Liver (tissue), 3 donors: ENCODE results near the gene DIP2C.

Source experiments
- TAF1 ChIP-seq: conservative IDR thresholded peaks from 2 replicates; pipeline ENCODE4 v1.6.1; 2016; ENCODE audit warnings: antibody characterized with exemption, mild to moderate bottlenecking
- TF ChIP-seq, protein P1 (sequence below): fragments of 150-350 bp; IDR thresholded peaks from 2 replicates; pipeline ENCODE4 v1.5.1; 2017; ENCODE audit warnings: improper control_type of control experiment, low read depth, low read length; ENCODE audit not compliant: missing input control
- TF ChIP-seq, protein P2 (sequence below): IDR thresholded peaks from 2 replicates; pipeline ENCODE4 v1.6.1; 2016; ENCODE audit warnings: antibody characterized with exemption, mild to moderate bottlenecking
- TF ChIP-seq, protein P3 (sequence below): IDR thresholded peaks from 2 replicates; pipeline ENCODE4 v1.6.1; 2016; ENCODE audit warnings: antibody characterized with exemption
- donor health status: healthy.
- donor health status: healthy.

GRCh38 chr10:386771-387592, 302.5 kb downstream of the DIP2C start:
- TF ChIP-seq, protein P1, sequence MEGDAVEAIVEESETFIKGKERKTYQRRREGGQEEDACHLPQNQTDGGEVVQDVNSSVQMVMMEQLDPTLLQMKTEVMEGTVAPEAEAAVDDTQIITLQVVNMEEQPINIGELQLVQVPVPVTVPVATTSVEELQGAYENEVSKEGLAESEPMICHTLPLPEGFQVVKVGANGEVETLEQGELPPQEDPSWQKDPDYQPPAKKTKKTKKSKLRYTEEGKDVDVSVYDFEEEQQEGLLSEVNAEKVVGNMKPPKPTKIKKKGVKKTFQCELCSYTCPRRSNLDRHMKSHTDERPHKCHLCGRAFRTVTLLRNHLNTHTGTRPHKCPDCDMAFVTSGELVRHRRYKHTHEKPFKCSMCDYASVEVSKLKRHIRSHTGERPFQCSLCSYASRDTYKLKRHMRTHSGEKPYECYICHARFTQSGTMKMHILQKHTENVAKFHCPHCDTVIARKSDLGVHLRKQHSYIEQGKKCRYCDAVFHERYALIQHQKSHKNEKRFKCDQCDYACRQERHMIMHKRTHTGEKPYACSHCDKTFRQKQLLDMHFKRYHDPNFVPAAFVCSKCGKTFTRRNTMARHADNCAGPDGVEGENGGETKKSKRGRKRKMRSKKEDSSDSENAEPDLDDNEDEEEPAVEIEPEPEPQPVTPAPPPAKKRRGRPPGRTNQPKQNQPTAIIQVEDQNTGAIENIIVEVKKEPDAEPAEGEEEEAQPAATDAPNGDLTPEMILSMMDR, result no peak
- TF ChIP-seq, protein P2, sequence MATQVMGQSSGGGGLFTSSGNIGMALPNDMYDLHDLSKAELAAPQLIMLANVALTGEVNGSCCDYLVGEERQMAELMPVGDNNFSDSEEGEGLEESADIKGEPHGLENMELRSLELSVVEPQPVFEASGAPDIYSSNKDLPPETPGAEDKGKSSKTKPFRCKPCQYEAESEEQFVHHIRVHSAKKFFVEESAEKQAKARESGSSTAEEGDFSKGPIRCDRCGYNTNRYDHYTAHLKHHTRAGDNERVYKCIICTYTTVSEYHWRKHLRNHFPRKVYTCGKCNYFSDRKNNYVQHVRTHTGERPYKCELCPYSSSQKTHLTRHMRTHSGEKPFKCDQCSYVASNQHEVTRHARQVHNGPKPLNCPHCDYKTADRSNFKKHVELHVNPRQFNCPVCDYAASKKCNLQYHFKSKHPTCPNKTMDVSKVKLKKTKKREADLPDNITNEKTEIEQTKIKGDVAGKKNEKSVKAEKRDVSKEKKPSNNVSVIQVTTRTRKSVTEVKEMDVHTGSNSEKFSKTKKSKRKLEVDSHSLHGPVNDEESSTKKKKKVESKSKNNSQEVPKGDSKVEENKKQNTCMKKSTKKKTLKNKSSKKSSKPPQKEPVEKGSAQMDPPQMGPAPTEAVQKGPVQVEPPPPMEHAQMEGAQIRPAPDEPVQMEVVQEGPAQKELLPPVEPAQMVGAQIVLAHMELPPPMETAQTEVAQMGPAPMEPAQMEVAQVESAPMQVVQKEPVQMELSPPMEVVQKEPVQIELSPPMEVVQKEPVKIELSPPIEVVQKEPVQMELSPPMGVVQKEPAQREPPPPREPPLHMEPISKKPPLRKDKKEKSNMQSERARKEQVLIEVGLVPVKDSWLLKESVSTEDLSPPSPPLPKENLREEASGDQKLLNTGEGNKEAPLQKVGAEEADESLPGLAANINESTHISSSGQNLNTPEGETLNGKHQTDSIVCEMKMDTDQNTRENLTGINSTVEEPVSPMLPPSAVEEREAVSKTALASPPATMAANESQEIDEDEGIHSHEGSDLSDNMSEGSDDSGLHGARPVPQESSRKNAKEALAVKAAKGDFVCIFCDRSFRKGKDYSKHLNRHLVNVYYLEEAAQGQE, result no peak
- TF ChIP-seq, protein P3, sequence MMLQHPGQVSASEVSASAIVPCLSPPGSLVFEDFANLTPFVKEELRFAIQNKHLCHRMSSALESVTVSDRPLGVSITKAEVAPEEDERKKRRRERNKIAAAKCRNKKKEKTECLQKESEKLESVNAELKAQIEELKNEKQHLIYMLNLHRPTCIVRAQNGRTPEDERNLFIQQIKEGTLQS, result no peak
- TF ChIP-seq TAF1, result no peak
